Stimulated activated CD4-positive, alpha-beta T cell treated with anti-CD3 and anti-CD28 coated beads, TNF-alpha, amount 100 ng/mL, for 48 hours (primary cell): ENCODE data around the gene RNF144B.
"Not testable (repeated sequence)": the region's sequence is repeated elsewhere in the genome, so short reads cannot be mapped to it uniquely, and the experiment has no call there.

Experiments
- DNase-seq, 3 donors: peaks; one replicate each; pipeline ENCODE4 v3.0.0-alpha.2; 2020; ENCODE audit warnings: low read depth in 3 of 3

The RNF144B gene

GRCh38 chr6:18441251-18441979 is 54.3 kb downstream of the RNF144B start:
- no peak for DNase-seq

GRCh38 chr6:18444111-18444510 is 57.0 kb downstream of the RNF144B start:
- DNase-seq = no peak

- DNase-seq = no peak
Measured at GRCh38 chr6:18445228-18445627, 58.1 kb downstream of the RNF144B start.

- DNase-seq = no peak
Measured at GRCh38 chr6:18446771-18447170, 59.6 kb downstream of the RNF144B start.

- no peak for DNase-seq
Measured at GRCh38 chr6:18447552-18447951, 60.4 kb downstream of the RNF144B start.

- no peak for DNase-seq
Measured at GRCh38 chr6:18451756-18452155, 64.6 kb downstream of the RNF144B start.

- no peak for DNase-seq
Measured at GRCh38 chr6:18454446-18454845, 67.3 kb downstream of the RNF144B start.

GRCh38 chr6:18457065-18457737 is 70.1 kb downstream of the RNF144B start:
- DNase-seq = no peak

- not testable (repeated sequence) for DNase-seq
Measured at GRCh38 chr6:18458086-18458485, 70.9 kb downstream of the RNF144B start.

GRCh38 chr6:18463429-18463828 is 76.3 kb downstream of the RNF144B start:
- no peak for DNase-seq

GRCh38 chr6:18464176-18464575 is 77.0 kb downstream of the RNF144B start:
- no peak for DNase-seq

GRCh38 chr6:18465410-18466154 is 78.4 kb downstream of the RNF144B start:
- DNase-seq = no peak

- DNase-seq = no peak
Measured at GRCh38 chr6:18467741-18468502, 80.8 kb downstream of the RNF144B start.

- no peak for DNase-seq
Measured at GRCh38 chr6:18468503-18468843, 81.3 kb downstream of the RNF144B start.

- DNase-seq = no peak
Measured at GRCh38 chr6:18469536-18469935, 82.4 kb downstream of the RNF144B start.

GRCh38 chr6:18471232-18471964 is 84.2 kb downstream of the RNF144B start:
- no peak for DNase-seq

GRCh38 chr6:18472941-18473340 is 85.8 kb downstream of the RNF144B start:
- no peak for DNase-seq

GRCh38 chr6:18473755-18474154 is 86.6 kb downstream of the RNF144B start:
- DNase-seq = no peak

GRCh38 chr6:18477301-18477941 is 90.3 kb downstream of the RNF144B start:
- no peak for DNase-seq

- DNase-seq = no peak
Measured at GRCh38 chr6:18478610-18479009, 91.5 kb downstream of the RNF144B start.

GRCh38 chr6:18481870-18482269 is 94.7 kb downstream of the RNF144B start:
- no peak for DNase-seq
